Neural crest cell (in vitro differentiated cells): ENCODE results near the gene NISCH. TPM values are rescaled to one million over a fixed set of nuclear protein-coding genes. Genes with fewer than 3 reads are reported as not detected.

Experiments used
- DNase-seq: peaks from one replicate; pipeline ENCODE4 v3.0.0; 2021; ENCODE audit warnings: low read depth, mixed read lengths, low spot score
- H3K27ac Mint-ChIP-seq: one replicate; pipeline ENCODE4 v1.8.0; 2021; ENCODE audit warnings: mild to moderate bottlenecking, mixed read lengths; ENCODE audit not compliant: unreplicated experiment
- H3K27me3 Mint-ChIP-seq: 2 replicates; pipeline ENCODE4 v1.8.0; 2021; ENCODE audit warnings: low read depth, mild to moderate bottlenecking, mixed read lengths
- H3K36me3 Mint-ChIP-seq: 2 replicates; pipeline ENCODE4 v1.8.0; 2021; ENCODE audit warnings: low read depth, mild to moderate bottlenecking, mixed read lengths
- H3K4me1 Mint-ChIP-seq: 2 replicates; pipeline ENCODE4 v1.8.0; 2021; ENCODE audit warnings: mixed read lengths
- H3K4me3 Mint-ChIP-seq: one replicate; pipeline ENCODE4 v1.8.0; 2021; ENCODE audit warnings: mild to moderate bottlenecking, mixed read lengths
- H3K9me3 Mint-ChIP-seq: 2 replicates; pipeline ENCODE4 v1.8.0; 2021; ENCODE audit warnings: mixed read lengths
- CTCF ChIP-seq: fragments of 200-600 bp; sonication (generic); conservative IDR thresholded peaks from 2 replicates; pipeline ENCODE4 v1.5.0; 2021; ENCODE audit warnings: antibody characterized with exemption, mild to moderate bottlenecking
- total RNA-seq: library from RNA; stranded (reverse); gene quantifications from 2 replicates; pipeline ENCODE4 v1.2.1, GENCODE V29; 2021

NISCH gene
- total RNA-seq, 1 donor from 2014 or later: 161 TPM

GRCh38 chr3:52527732-52528585 is 72.6 kb downstream of the NISCH start:
- peak overlapping the region; percentile 41 for H3K4me3 Mint-ChIP-seq
- no peak for DNase-seq
- peaks cover 12% of the 10 kb centered on the region for H3K36me3 Mint-ChIP-seq
- H3K9me3 Mint-ChIP-seq: no peaks in the 10 kb centered on the region
- no peaks in the 10 kb centered on the region for H3K27me3 Mint-ChIP-seq
- H3K4me1 Mint-ChIP-seq: peaks cover 26% of the 10 kb centered on the region
- no peak overlapping the region for H3K27ac Mint-ChIP-seq
- TF ChIP-seq CTCF: no peak

- no peak for TF ChIP-seq CTCF
- no peak overlapping the region for H3K27ac Mint-ChIP-seq
- peak overlapping the region; percentile 79 for H3K4me3 Mint-ChIP-seq
These were observed 73.4 kb downstream of the NISCH start for GRCh38 chr3:52528586-52529375.

GRCh38 chr3:52529376-52530333 is 74.3 kb downstream of the NISCH start:
- Mint-ChIP-seq H3K27ac (peak overlapping the region; percentile 93), H3K36me3 (peaks cover 6% of the 10 kb centered on the region), H3K4me1 (peaks cover 30% of the 10 kb centered on the region), H3K4me3 (peak overlapping the region; percentile 86), H3K9me3 (no peaks in the 10 kb centered on the region), H3K27me3 (no peaks in the 10 kb centered on the region)
- no peak for TF ChIP-seq CTCF
- no peak for DNase-seq

More at GRCh38 chr3:52528586-52529375, 73.4 kb downstream of the NISCH start:
- Mint-ChIP-seq H3K4me1 (peaks cover 26% of the 10 kb centered on the region), H3K9me3 (no peaks in the 10 kb centered on the region), H3K27me3 (no peaks in the 10 kb centered on the region), H3K36me3 (peaks cover 12% of the 10 kb centered on the region)
- no peak for DNase-seq

GRCh38 chr3:52530918-52531826 is 75.8 kb downstream of the NISCH start:
- Mint-ChIP-seq H3K4me3 (peak overlapping the region; percentile 91), H3K27me3 (no peaks in the 10 kb centered on the region), H3K27ac (no peak overlapping the region), H3K4me1 (peaks cover 41% of the 10 kb centered on the region), H3K36me3 (peaks cover 6% of the 10 kb centered on the region), H3K9me3 (no peaks in the 10 kb centered on the region)
- TF ChIP-seq CTCF: no peak
- DNase-seq: no peak
